ENCODE results near the gene TRABD2A.
"Not testable (repeated sequence)": the region's sequence is repeated elsewhere in the genome, so short reads cannot be mapped to it uniquely, and the experiment has no call there.

TRABD2A gene

GRCh38 chr2:84878896-84879583 is 1.8 kb downstream of the TRABD2A start:
- no peak for DNase-seq

GRCh38 chr2:84878459-84878858 is 2.4 kb downstream of the TRABD2A start:
- DNase-seq, result no peak

- no peak for DNase-seq
These were observed 4.5 kb downstream of the TRABD2A start for GRCh38 chr2:84876369-84876768.

- not testable (repeated sequence) for DNase-seq
These were observed 5.3 kb downstream of the TRABD2A start for GRCh38 chr2:84875619-84876018.

- no peak for DNase-seq
These were observed 5.7 kb downstream of the TRABD2A start for GRCh38 chr2:84875213-84875560.

GRCh38 chr2:84874381-84875212 is 6.3 kb downstream of the TRABD2A start:
- DNase-seq, result peak in 1 of 2 donors; percentile 54

- no peak for DNase-seq
These were observed 7.5 kb downstream of the TRABD2A start for GRCh38 chr2:84873350-84873749.

- not testable (repeated sequence) for DNase-seq
These were observed 8.2 kb downstream of the TRABD2A start for GRCh38 chr2:84872691-84873090.

- no peak for DNase-seq
These were observed 10.6 kb downstream of the TRABD2A start for GRCh38 chr2:84870306-84870705.

- DNase-seq, result not testable (repeated sequence)
These were observed 12.6 kb downstream of the TRABD2A start for GRCh38 chr2:84868327-84868726.

- DNase-seq, result no peak
These were observed 14.8 kb downstream of the TRABD2A start for GRCh38 chr2:84866122-84866521.

GRCh38 chr2:84865181-84865783 is 15.6 kb downstream of the TRABD2A start:
- DNase-seq, result peak in 1 of 2 donors; percentile 75

- DNase-seq, result no peak
These were observed 18.9 kb downstream of the TRABD2A start for GRCh38 chr2:84862006-84862405.

- DNase-seq, result no peak
These were observed 19.3 kb downstream of the TRABD2A start for GRCh38 chr2:84861539-84861938.

GRCh38 chr2:84858937-84859336 is 21.9 kb downstream of the TRABD2A start:
- DNase-seq, result no peak

GRCh38 chr2:84858123-84858522 is 22.8 kb downstream of the TRABD2A start:
- no peak for DNase-seq

- no peak for DNase-seq
These were observed 23.3 kb downstream of the TRABD2A start for GRCh38 chr2:84857566-84857965.

- peak; percentile 53 to 58 for DNase-seq
These were observed 24.1 kb downstream of the TRABD2A start for GRCh38 chr2:84856787-84857186.

- no peak for DNase-seq
These were observed 25.2 kb downstream of the TRABD2A start for GRCh38 chr2:84855731-84856130.

- DNase-seq, result no peak
These were observed 26.0 kb downstream of the TRABD2A start for GRCh38 chr2:84854850-84855249.

GRCh38 chr2:84851876-84852275 is 29.0 kb downstream of the TRABD2A start:
- DNase-seq, result no peak

- no peak for DNase-seq
These were observed 30.4 kb downstream of the TRABD2A start for GRCh38 chr2:84850471-84850870.

GRCh38 chr2:84849271-84849952 is 31.5 kb downstream of the TRABD2A start:
- DNase-seq, result peak; percentile 42 to 63
